K562 (cell line): Measurements from ENCODE around the gene OXLD1. TPM values are rescaled to one million over a fixed set of nuclear protein-coding genes. Genes with fewer than 3 reads are reported as not detected.

Source experiments
- CREB1 ChIP-seq, 2 experiments: sonication (generic) in 1 of 2; formaldehyde crosslinking in 1 of 2; IDR thresholded peaks; 2 replicates each; pipeline versions ENCODE4 v1.6.1 to v1.8.0; 2012 to 2022; ENCODE audit warnings: inconsistent platforms in 1 of 2, mild to moderate bottlenecking in 1 of 2, missing genetic modification reagents in 1 of 2, moderate library complexity in 1 of 2
- DNMT1 ChIP-seq: fragments of 450-650 bp; IDR thresholded peaks from 2 replicates; pipeline ENCODE4 v1.6.1; 2016; ENCODE audit warnings: antibody characterized with exemption, mild to moderate bottlenecking
- ETS2 ChIP-seq: IDR thresholded peaks from 2 replicates; pipeline ENCODE4 v1.6.1; 2016; ENCODE audit warnings: borderline replicate concordance, missing genetic modification characterization, mild to moderate bottlenecking, moderate library complexity, missing compliant biosample characterization; ENCODE audit not compliant: poor library complexity, severe bottlenecking
- FOXJ3 ChIP-seq: sonication (generic); formaldehyde crosslinking; IDR thresholded peaks from 2 replicates; pipeline ENCODE4 v1.4.0; 2020; ENCODE audit warnings: mild to moderate bottlenecking, missing genetic modification reagents
- KDM5B ChIP-seq: fragments of 200-600 bp; sonication (generic); IDR thresholded peaks from 2 replicates; pipeline ENCODE4 v1.6.1; 2012; ENCODE audit warnings: low read depth, mild to moderate bottlenecking, moderate library complexity, low read length, control low read depth, inconsistent platforms; ENCODE audit not compliant: insufficient replicate concordance
- SIX5 ChIP-seq, 2 experiments: IDR thresholded peaks; 2 replicates each; pipeline ENCODE4 v1.6.1; 2011; ENCODE audit warnings: low read length in 2 of 2, borderline replicate concordance in 1 of 2, low read depth in 1 of 2, mild to moderate bottlenecking in 1 of 2, moderate library complexity in 1 of 2; ENCODE audit not compliant: insufficient read depth in 1 of 2
- ZNF75A ChIP-seq: fragments of 450-650 bp; formaldehyde crosslinking; IDR thresholded peaks from 2 replicates; pipeline ENCODE4 v1.4.0; 2020; ENCODE audit warnings: mild to moderate bottlenecking
- ZZZ3 ChIP-seq: fragments of 450-650 bp; IDR thresholded peaks from 2 replicates; pipeline ENCODE4 v1.6.1; 2016; ENCODE audit warnings: antibody characterized with exemption, mild to moderate bottlenecking, moderate library complexity
- polyA plus RNA-seq, 8 experiments: library from polyadenylated mRNA; depleted of rRNA in 4 of 8; stranded (reverse) in 5 of 8; unstranded in 3 of 8; fragments of >200 nt; fragmentation: Nextera tagmentation in 2 of 8; fragmentation: Illumina TruSeq in 1 of 8; extraction: Ambion mirVana in 2 of 8; extraction: Trizol in 1 of 8; gene quantifications; 2 replicates each; pipeline versions ENCODE4 v1.2.1 to v1.2.3, GENCODE V29; 2011 to 2014; ENCODE audit warnings: inconsistent platforms in 1 of 8, missing spikeins in 1 of 8
- total RNA-seq, 7 experiments: library from RNA; depleted of rRNA in 6 of 7; stranded (reverse); fragments of >200 nt in 6 of 7; fragmentation: Illumina TruSeq in 2 of 7; extraction: Trizol in 2 of 7; gene quantifications; 2 replicates each; pipeline versions ENCODE4 v1.2.1 to v1.2.3, GENCODE V29; 2011 to 2021; ENCODE audit warnings: low replicate concordance in 1 of 7
- TF ChIP-seq, protein P1 (sequence below): fragments of 450-650 bp; IDR thresholded peaks from 2 replicates; pipeline ENCODE4 v1.6.1; 2016; ENCODE audit warnings: borderline replicate concordance
- TF ChIP-seq, protein P2 (sequence below): fragments of 200-600 bp; sonication (generic); IDR thresholded peaks from one replicate; pipeline ENCODE4 v1.6.1; 2012; ENCODE audit warnings: mild to moderate bottlenecking, low read depth, low read length, inconsistent platforms
- TF ChIP-seq, protein P3 (sequence below): fragments of 450-650 bp; IDR thresholded peaks from 2 replicates; pipeline ENCODE4 v1.6.1; 2016

OXLD1 gene
- total and polyA plus RNA-seq, 9 of the 15 experiments (the other 6 are each of a cell fraction or from before 2014, with no cell fraction given) = 4.4 to 115 (median 29.3) TPM

DNA sequence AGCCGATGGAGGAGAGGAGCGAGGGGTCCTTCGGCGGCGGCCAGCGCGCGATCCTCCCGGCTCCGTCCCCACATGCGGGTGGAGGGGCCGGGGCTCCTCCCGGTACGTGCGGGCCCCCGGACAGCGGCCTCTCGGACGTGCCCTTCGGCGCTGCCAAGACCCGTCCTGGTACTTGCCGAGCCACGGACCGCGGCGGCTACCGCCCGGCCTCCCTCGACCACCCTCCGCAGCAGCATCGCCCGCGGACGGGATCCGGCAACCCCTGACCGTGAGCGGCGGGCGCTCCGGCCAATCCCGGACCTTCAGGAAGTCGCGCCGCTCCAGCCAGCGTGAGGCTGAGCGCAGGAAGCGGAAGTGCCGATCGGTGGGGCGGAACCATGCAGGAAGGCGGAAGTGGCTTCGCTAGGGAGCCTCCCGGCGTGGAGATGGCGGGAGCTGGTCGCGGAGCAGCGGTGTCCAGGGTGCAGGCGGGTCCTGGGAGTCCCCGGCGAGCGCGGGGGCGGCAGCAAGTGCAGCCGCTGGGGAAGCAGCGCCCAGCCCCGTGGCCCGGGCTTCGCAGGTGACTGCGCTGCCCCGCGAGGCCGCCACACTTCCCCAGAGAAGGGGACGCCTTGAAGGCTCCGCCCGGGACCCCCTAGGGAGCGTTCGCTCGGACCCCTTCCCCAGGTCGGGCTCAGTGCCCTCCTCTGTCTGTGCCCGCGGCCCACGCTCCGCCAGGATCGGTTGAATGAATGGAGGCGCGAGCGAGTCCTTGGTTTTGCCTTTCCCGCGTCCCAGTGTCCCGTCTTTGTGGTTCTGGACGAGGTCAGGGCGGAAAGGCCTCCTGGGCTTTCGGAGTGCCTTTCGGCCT is at the start of gene OXLD1, which contains the start of gene CCDC137 (continued):
- TF ChIP-seq KDM5B = peak; percentile 89
- TF ChIP-seq ZNF75A (CRISPR knock-in tag) = no peak
- TF ChIP-seq CREB1 (IDR thresholded peaks at IDR 0.05) = peak; percentile 45; the same call in 1 of the 2 replicates
- 0 out of 2 replicates have a peak, but pooled peaks have one; percentile 51 for TF ChIP-seq CREB1 (CRISPR knock-in tag; IDR thresholded peaks at IDR 0.05)
- no peak for TF ChIP-seq DNMT1
- peak; percentile 20 to 27; a peak in 1 of 4 replicates for TF ChIP-seq SIX5 (IDR thresholded peaks at IDR 0.05; ENCODE audit: borderline replicate concordance in 1 of 2, insufficient read depth in 1 of 2, low read depth in 1 of 2, low read length in 2 of 2)
- no peak for TF ChIP-seq ETS2
- TF ChIP-seq ZZZ3 = no peak
- TF ChIP-seq, protein P1, sequence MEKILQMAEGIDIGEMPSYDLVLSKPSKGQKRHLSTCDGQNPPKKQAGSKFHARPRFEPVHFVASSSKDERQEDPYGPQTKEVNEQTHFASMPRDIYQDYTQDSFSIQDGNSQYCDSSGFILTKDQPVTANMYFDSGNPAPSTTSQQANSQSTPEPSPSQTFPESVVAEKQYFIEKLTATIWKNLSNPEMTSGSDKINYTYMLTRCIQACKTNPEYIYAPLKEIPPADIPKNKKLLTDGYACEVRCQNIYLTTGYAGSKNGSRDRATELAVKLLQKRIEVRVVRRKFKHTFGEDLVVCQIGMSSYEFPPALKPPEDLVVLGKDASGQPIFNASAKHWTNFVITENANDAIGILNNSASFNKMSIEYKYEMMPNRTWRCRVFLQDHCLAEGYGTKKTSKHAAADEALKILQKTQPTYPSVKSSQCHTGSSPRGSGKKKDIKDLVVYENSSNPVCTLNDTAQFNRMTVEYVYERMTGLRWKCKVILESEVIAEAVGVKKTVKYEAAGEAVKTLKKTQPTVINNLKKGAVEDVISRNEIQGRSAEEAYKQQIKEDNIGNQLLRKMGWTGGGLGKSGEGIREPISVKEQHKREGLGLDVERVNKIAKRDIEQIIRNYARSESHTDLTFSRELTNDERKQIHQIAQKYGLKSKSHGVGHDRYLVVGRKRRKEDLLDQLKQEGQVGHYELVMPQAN = peak; percentile 81; the same call in 1 of the 2 replicates
- TF ChIP-seq FOXJ3 (CRISPR knock-in tag) = no peak
- TF ChIP-seq, protein P2, sequence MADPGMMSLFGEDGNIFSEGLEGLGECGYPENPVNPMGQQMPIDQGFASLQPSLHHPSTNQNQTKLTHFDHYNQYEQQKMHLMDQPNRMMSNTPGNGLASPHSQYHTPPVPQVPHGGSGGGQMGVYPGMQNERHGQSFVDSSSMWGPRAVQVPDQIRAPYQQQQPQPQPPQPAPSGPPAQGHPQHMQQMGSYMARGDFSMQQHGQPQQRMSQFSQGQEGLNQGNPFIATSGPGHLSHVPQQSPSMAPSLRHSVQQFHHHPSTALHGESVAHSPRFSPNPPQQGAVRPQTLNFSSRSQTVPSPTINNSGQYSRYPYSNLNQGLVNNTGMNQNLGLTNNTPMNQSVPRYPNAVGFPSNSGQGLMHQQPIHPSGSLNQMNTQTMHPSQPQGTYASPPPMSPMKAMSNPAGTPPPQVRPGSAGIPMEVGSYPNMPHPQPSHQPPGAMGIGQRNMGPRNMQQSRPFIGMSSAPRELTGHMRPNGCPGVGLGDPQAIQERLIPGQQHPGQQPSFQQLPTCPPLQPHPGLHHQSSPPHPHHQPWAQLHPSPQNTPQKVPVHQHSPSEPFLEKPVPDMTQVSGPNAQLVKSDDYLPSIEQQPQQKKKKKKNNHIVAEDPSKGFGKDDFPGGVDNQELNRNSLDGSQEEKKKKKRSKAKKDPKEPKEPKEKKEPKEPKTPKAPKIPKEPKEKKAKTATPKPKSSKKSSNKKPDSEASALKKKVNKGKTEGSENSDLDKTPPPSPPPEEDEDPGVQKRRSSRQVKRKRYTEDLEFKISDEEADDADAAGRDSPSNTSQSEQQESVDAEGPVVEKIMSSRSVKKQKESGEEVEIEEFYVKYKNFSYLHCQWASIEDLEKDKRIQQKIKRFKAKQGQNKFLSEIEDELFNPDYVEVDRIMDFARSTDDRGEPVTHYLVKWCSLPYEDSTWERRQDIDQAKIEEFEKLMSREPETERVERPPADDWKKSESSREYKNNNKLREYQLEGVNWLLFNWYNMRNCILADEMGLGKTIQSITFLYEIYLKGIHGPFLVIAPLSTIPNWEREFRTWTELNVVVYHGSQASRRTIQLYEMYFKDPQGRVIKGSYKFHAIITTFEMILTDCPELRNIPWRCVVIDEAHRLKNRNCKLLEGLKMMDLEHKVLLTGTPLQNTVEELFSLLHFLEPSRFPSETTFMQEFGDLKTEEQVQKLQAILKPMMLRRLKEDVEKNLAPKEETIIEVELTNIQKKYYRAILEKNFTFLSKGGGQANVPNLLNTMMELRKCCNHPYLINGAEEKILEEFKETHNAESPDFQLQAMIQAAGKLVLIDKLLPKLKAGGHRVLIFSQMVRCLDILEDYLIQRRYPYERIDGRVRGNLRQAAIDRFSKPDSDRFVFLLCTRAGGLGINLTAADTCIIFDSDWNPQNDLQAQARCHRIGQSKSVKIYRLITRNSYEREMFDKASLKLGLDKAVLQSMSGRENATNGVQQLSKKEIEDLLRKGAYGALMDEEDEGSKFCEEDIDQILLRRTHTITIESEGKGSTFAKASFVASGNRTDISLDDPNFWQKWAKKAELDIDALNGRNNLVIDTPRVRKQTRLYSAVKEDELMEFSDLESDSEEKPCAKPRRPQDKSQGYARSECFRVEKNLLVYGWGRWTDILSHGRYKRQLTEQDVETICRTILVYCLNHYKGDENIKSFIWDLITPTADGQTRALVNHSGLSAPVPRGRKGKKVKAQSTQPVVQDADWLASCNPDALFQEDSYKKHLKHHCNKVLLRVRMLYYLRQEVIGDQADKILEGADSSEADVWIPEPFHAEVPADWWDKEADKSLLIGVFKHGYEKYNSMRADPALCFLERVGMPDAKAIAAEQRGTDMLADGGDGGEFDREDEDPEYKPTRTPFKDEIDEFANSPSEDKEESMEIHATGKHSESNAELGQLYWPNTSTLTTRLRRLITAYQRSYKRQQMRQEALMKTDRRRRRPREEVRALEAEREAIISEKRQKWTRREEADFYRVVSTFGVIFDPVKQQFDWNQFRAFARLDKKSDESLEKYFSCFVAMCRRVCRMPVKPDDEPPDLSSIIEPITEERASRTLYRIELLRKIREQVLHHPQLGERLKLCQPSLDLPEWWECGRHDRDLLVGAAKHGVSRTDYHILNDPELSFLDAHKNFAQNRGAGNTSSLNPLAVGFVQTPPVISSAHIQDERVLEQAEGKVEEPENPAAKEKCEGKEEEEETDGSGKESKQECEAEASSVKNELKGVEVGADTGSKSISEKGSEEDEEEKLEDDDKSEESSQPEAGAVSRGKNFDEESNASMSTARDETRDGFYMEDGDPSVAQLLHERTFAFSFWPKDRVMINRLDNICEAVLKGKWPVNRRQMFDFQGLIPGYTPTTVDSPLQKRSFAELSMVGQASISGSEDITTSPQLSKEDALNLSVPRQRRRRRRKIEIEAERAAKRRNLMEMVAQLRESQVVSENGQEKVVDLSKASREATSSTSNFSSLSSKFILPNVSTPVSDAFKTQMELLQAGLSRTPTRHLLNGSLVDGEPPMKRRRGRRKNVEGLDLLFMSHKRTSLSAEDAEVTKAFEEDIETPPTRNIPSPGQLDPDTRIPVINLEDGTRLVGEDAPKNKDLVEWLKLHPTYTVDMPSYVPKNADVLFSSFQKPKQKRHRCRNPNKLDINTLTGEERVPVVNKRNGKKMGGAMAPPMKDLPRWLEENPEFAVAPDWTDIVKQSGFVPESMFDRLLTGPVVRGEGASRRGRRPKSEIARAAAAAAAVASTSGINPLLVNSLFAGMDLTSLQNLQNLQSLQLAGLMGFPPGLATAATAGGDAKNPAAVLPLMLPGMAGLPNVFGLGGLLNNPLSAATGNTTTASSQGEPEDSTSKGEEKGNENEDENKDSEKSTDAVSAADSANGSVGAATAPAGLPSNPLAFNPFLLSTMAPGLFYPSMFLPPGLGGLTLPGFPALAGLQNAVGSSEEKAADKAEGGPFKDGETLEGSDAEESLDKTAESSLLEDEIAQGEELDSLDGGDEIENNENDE = no peak
- TF ChIP-seq, protein P3, sequence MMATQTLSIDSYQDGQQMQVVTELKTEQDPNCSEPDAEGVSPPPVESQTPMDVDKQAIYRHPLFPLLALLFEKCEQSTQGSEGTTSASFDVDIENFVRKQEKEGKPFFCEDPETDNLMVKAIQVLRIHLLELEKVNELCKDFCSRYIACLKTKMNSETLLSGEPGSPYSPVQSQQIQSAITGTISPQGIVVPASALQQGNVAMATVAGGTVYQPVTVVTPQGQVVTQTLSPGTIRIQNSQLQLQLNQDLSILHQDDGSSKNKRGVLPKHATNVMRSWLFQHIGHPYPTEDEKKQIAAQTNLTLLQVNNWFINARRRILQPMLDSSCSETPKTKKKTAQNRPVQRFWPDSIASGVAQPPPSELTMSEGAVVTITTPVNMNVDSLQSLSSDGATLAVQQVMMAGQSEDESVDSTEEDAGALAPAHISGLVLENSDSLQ = peak; percentile 100
